HG02798 (cell line): Measurements from ENCODE around the gene BICD2.

Experiments
- ATAC-seq: cut with Tn5 transposase; IDR thresholded peaks from one replicate; pipeline ENCODE4 v1.9.1; 2021; ENCODE audit warnings: mild to moderate bottlenecking; ENCODE audit not compliant: unreplicated experiment, poor library complexity

The BICD2 gene

DNA sequence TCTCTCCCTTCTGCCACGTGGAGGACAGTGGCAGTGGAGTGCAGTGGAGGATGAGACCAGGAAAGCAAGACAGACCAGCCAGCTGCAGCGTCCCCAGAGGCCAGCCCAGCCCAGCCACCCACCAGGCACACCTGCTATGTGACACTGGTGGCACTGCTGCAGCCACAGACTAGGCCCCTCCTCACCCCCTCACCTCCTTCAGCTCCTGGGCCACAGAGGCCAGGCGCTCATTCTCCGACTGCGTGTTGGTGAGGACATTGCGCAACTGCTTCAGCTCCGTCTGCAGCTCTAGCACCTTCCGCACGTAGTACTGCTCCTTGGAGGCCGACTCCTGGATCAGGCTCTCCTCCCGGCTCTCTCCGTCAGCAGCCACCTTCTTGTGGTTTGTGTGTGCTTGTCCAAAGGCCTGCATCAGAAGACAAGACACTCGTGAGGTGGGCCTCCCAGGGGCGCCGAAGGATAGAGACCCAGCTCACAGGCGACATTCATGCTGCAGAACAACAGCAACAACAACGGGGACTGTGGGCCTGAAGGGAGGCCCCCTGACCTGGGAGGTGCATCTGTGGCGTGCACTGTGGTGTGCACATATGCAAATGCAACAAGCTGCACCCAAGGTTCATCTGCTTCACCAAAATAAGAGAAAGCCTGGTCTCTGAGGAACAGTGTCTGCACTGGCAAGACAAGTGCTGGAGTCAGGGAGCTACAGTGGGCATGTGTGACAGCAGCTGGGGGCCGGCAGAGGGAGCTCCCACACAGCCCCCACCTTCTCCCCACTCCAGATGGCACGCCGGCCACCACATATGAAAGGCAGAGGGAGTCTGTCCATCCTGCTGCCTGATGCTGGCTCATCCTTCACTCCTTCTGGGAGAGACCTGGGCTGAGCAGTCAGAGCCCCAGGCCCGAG lies 35.5 kb downstream of the BICD2 start:
- ATAC-seq, result peak; percentile 86

DNA sequence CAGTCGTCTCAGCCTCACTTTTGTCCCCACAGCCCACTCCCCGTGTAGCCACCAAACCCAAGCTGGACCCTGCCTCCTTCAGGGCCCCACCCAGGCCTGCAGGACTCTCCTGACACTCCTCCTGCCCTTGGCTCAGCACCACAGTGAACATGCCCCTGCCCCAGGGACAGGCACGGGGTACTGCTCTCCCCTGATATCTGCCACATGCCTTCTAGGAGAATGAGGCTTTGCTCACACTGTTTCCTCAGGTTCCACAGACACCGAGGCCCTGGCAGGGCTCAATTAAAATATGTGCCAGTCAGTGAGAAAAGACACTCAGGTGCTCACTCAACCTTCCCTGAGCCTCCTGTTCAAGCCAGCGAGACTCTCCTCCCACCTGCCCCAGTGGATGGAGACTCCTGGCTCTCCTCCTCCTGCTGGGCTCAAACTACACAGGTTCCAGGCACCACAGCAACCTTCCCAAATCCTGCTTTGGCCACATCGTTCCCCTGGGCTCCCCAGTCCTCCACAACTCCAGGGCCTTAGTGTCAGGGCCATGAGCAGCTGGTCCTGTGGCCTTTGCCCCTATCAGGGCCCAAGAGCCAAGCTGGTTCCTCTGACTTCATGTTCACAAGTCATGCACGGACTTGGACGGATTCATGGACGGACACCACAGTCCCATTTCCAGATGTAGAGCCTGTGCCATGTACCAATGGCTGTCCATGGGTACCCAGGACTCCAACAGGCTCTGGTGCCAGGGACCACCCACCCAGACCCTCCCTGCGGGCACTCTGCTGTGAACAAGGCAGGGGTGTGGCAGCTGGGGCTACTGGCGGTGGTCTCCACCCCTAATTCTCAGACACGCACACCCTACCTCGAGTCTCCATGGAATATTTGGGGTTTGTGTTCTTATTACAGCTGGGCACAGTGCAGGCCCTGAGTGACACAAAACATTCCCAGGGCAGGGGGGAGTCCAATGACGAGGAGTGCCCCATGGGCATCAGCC lies 36.6 kb downstream of the BICD2 start:
- ATAC-seq, result no peak

DNA sequence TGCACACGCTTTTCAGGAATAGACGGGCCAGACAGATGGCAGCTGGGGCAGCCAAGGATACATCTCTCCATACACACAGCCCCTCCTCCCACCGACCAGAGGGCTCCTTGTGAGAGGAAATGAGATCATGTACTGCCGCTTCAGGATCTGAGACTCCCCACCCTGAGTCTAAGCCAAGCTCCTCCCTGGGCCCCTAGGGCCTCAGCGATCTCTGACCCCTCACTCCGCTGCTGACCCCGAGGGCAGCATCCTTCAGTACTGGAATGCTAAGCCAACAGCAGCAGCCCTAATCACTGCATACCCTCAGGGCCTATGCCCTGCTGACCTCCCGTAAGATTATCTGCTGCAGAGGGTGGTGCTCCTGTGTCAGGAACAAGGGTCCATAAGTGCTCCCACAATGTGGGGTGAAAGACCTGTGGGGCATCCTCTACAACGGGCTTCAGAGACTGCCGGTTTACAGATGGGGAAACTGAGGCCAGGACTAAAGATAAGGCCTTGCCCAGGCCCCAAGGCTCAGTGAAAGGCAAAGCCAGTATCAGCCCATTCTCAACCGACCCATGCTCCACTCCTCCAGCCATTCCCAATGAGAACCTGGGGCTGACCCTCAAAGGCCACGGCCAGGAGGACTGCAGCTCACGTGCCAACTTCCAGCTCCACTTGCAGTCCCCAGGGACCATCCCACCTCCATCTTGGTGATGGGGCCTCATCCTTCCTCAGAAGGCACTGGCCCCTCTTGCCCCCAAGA lies 37.5 kb downstream of the BICD2 start:
- ATAC-seq, result no peak

GRCh38 chr9:92726348-92726747 lies 38.3 kb downstream of the BICD2 start:
- ATAC-seq, result no peak

DNA sequence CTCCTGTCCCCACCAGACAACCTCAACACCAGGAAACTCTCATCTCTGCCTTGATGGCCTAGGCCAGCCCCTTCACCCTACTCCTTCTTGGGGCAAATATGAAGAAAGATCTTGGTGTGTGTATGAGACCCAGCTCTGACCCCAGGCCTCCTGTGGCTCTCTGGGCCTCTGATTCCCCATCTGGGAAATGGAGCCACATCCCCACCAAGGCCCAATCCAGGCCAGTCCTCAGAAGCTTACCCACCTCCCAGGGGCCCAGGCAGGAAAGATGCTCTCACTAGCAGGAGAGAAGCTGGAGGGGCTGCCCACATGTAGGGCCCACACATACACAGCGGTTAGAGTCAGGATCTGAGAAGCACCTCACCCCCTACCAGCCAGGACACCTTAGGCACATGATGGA lies 38.9 kb downstream of the BICD2 start:
- no peak for ATAC-seq

GRCh38 chr9:92725266-92725545 lies 39.4 kb downstream of the BICD2 start:
- ATAC-seq, result no peak

DNA sequence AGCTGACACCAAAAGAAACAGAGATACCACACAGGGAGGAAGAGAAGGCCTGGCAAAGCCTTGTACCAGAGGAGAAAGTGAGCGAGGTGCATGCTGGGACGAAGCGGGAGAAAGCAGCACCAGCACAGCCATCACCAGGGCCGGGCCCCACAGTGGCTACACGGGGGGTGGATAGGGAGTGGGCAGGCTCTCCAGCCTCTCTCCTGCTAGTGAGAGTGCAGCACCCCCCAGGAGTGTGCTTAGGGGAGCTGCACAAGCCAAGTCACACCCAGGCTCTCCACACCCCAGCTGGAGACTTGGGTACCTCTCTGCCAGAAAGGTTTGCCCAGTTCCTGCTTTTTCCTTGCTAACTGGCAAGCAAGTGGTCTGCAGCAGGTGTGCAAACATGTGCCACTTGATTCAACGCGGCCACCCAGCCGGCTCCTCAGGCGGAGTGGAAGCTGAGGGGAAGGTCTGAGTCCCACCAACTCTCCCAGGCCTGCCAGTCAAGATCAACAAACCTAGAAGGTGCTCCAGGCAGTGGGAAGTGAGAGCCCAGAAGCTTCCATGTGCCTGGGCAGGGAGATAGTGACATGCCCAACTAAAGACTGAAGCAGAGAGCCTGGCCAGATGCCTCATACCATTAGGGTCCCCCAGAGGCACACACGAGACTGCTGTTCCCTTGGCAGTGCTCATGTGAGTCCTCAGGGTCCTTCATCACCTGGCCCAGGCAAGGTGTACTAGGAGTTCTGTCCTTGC lies 39.9 kb downstream of the BICD2 start:
- ATAC-seq, result no peak

DNA sequence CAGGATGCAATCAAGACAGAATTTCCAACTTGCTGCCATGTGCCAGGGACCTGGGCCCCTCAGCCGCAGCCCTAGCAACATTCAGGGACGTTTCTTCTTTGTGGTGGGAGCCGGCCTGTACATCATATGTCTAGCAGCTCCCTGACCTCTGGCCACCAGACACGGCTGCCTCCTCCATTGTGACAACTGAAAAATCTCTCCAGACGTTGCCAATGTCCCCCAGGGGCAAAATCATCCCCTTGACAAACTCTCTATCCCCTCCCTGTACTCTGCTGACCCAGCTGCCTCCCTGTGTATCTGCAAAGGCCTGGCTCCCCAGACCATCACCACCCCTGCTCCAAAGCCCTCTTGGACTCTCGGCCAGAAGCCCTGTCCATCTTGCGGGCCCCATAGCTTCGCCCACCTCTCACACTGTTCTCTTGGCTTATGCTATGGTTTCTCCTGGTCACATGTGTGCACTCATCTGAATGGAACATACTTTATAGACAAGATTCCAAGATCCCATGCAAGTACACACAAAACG lies 40.8 kb downstream of the BICD2 start:
- ATAC-seq, result no peak

- ATAC-seq, result no peak
Measured at GRCh38 chr9:92723299-92723625, 41.4 kb downstream of the BICD2 start.

DNA sequence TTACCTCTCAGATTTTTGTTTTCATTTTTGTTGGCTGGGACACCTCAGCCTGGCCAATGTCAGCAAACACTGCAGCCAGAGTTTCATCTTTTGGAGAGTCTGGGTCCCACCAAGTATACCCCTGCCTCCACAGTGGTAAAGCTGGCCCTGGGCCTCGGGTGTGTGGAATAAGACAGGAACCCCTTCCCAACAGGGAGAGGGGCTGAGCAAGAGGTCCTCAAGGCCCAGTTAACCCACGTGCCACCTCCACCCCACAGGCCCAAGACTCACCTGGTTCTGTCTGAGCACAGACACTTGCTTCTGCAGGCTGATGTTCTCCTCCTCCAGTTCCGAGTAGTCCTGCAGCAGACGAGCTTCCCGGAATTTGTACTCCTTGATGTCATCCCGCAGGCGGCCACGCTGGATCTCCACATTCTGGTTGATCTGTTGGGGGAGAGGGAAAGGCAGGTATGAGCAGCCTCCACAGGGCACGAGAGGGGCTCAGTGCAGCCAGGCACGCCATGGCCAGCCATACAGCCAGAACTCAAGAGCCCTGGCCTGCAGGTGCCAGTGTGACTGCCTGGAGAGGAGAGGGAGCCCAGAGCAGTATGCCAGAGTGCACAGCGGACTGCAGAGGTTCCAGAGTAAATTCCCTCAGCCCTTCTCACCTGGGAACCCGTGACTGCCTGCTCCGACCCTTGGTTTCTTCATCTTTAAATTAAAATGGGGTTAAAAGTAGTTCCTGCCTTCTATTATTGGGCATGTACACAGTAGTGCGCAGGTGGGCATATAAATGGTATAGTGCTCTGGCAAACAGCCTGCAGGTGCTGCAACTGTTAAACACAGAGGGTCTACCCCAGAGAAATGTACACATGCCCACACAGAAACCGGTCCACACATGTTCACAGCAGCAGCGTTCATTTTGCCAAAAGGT lies 42.0 kb downstream of the BICD2 start:
- ATAC-seq, result no peak

DNA sequence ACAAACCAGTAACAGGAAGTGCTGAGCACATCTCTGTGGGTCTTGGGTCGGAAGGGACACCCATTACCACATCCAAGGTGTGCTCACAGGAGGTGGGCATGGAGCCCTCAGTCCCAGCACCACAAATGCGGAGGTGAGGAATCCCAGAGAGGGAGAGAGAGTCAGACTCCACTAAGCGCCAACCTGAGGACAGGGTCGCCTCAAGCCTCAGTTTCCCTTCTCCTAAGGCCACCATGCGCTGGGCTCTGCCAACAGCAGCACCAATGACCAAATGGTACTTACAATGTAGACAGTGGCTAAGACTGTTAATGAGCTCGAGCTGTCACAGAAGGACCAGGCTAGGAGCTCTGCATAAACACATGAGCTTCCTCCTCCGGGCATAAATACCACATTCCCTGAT lies 43.1 kb downstream of the BICD2 start:
- ATAC-seq, result no peak

- no peak for ATAC-seq
Measured at GRCh38 chr9:92720807-92721535, 43.7 kb downstream of the BICD2 start.

DNA sequence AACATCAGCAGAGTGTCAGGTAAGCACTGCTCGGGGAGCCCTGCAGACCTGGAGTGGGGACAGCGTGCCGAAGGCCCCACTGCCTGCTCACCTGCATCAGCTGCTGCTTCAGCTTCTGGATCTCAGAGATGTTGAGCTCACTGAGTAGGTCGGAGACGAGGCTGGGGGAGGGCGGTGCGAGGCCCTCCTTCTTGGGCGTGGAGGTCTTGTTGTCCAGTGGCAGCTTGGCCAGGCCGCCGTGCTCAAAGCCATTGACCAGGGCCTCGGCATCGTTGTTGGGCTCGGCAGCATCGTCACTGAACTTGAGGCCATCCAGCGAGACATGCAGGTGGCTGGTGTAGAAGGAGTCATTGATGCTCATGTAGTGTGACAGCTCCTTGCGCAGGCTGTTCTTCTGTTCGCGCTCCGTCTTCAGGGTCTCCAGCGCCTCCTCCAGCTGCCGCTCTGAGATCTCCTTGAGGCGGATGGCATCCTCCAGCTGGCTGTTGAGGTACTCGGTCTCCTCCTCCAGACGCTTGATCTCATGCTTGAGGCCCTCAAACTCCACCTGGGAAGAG lies 44.3 kb downstream of the BICD2 start:
- no peak for ATAC-seq

GRCh38 chr9:92719028-92719647 lies 45.5 kb downstream of the BICD2 start:
- ATAC-seq, result no peak

- ATAC-seq, result no peak
Measured at GRCh38 chr9:92718086-92719001, 46.3 kb downstream of the BICD2 start.
